HG02571 (cell line): ENCODE results near the gene UNKL.
"Not testable (repeated sequence)": the region's sequence is repeated elsewhere in the genome, so short reads cannot be mapped to it uniquely, and the experiment has no call there.

Experiments
- ATAC-seq: cut with Tn5 transposase; IDR thresholded peaks from one replicate; pipeline ENCODE4 v1.9.1; 2021; ENCODE audit warnings: mild to moderate bottlenecking, moderate library complexity; ENCODE audit not compliant: unreplicated experiment

UNKL gene

GRCh38 chr16:1330260-1330914 is 84.1 kb downstream of the UNKL start:
- ATAC-seq: no peak

GRCh38 chr16:1328961-1329360 is 85.5 kb downstream of the UNKL start:
- not testable (repeated sequence) for ATAC-seq

- ATAC-seq: not testable (repeated sequence)
Measured at GRCh38 chr16:1328136-1328535, 86.4 kb downstream of the UNKL start.

GRCh38 chr16:1327619-1327947 is 86.9 kb downstream of the UNKL start:
- no peak for ATAC-seq

GRCh38 chr16:1326946-1327618 is 87.4 kb downstream of the UNKL start:
- ATAC-seq: no peak

GRCh38 chr16:1326391-1326790 is 88.1 kb downstream of the UNKL start:
- ATAC-seq: no peak

- ATAC-seq: no peak
Measured at GRCh38 chr16:1325673-1326371, 88.7 kb downstream of the UNKL start.

- no peak for ATAC-seq
Measured at GRCh38 chr16:1325261-1325660, 89.2 kb downstream of the UNKL start.

GRCh38 chr16:1324286-1324826 is 90.1 kb downstream of the UNKL start:
- no peak for ATAC-seq

- ATAC-seq: no peak
Measured at GRCh38 chr16:1323296-1324239, 90.9 kb downstream of the UNKL start.

- no peak for ATAC-seq
Measured at GRCh38 chr16:1322407-1322806, 92.1 kb downstream of the UNKL start.

- no peak for ATAC-seq
Measured at GRCh38 chr16:1320658-1321240, 93.8 kb downstream of the UNKL start.

- no peak for ATAC-seq
Measured at GRCh38 chr16:1320097-1320496, 94.4 kb downstream of the UNKL start.

GRCh38 chr16:1319041-1319440 is 95.5 kb downstream of the UNKL start:
- no peak for ATAC-seq

- ATAC-seq: no peak
Measured at GRCh38 chr16:1318268-1318545, 96.3 kb downstream of the UNKL start.

- no peak for ATAC-seq
Measured at GRCh38 chr16:1317479-1318267, 96.8 kb downstream of the UNKL start.

GRCh38 chr16:1316033-1316405 is 98.5 kb downstream of the UNKL start:
- ATAC-seq: no peak

GRCh38 chr16:1315081-1316032 is 99.1 kb downstream of the UNKL start:
- no peak for ATAC-seq
